ENCODE measurements around the gene RAPGEF2.

Gene RAPGEF2

DNA sequence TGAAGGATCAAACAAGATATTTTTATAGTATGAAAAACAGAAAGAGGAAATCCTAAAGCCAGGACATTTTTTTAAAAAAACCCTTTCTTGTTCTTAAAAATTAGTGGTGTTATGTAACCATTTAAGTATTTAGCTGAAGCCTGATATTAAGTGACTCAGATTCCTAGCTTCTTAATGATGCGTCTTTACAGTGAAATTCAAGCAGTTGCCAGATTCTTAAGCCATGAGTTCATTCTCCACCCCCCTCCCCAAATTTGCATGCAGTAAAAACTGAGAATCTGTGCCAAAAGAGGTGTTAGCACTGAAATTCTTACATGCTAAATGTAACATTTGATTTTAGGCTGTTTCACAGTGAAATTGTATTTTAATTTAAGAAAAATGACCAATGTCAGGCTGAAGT lies 180.8 kb downstream of the RAPGEF2 start:
- Mint-ChIP-seq H3K9me3 (ENCODE audit: low read depth) (no peaks in the 10 kb centered on the region), H3K4me3 (no peak overlapping the region), H3K27ac (no peak overlapping the region), H3K36me3 (peaks cover 7% of the 10 kb centered on the region), H3K4me1 (ENCODE audit: low read depth) (no peaks in the 10 kb centered on the region), H3K27me3 (no peaks in the 10 kb centered on the region)

GRCh38 chr4:159284113-159284512 lies 181.2 kb downstream of the RAPGEF2 start:
- H3K36me3 Mint-ChIP-seq: peaks cover 8% of the 10 kb centered on the region
- H3K27ac Mint-ChIP-seq: no peak overlapping the region
- no peaks in the 10 kb centered on the region for H3K9me3 Mint-ChIP-seq (ENCODE audit: low read depth)
- H3K27me3 Mint-ChIP-seq: no peaks in the 10 kb centered on the region
- H3K4me3 Mint-ChIP-seq: no peak overlapping the region
- no peaks in the 10 kb centered on the region for H3K4me1 Mint-ChIP-seq (ENCODE audit: low read depth)

GRCh38 chr4:159284733-159285132 lies 181.9 kb downstream of the RAPGEF2 start:
- Mint-ChIP-seq H3K36me3 (peaks cover 8% of the 10 kb centered on the region), H3K27ac (no peak overlapping the region)

GRCh38 chr4:159287767-159288166 lies 184.9 kb downstream of the RAPGEF2 start:
- Mint-ChIP-seq H3K36me3 (peaks cover 10% of the 10 kb centered on the region), H3K27me3 (no peaks in the 10 kb centered on the region), H3K4me1 (ENCODE audit: low read depth) (no peaks in the 10 kb centered on the region), H3K27ac (no peak overlapping the region), H3K9me3 (ENCODE audit: low read depth) (no peaks in the 10 kb centered on the region), H3K4me3 (no peak overlapping the region)

More at GRCh38 chr4:159284733-159285132, 181.9 kb downstream of the RAPGEF2 start:
- Mint-ChIP-seq H3K9me3 (ENCODE audit: low read depth) (no peaks in the 10 kb centered on the region), H3K4me3 (no peak overlapping the region), H3K27me3 (no peaks in the 10 kb centered on the region), H3K4me1 (ENCODE audit: low read depth) (no peaks in the 10 kb centered on the region)

DNA sequence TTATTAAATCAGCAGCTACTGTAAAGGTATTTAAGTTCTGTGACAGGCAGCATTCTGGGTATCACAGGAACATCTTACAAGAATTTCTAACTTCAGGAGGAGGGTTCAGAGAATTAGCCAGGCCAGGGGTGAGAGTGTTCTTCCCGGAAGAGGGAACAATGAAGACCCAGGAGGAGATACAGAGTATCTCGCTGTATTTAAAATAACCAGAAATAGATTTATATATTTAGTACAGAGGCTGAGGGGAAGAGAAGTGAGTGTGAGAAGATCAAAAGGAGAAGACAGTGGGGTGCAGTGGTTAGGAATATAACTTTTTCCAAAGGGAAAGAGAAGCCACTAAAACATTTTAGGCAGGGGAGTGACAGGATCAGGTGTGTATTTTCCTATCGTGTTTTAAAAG lies 186.8 kb downstream of the RAPGEF2 start:
- H3K27me3 Mint-ChIP-seq: no peaks in the 10 kb centered on the region
- no peak overlapping the region for H3K27ac Mint-ChIP-seq

DNA sequence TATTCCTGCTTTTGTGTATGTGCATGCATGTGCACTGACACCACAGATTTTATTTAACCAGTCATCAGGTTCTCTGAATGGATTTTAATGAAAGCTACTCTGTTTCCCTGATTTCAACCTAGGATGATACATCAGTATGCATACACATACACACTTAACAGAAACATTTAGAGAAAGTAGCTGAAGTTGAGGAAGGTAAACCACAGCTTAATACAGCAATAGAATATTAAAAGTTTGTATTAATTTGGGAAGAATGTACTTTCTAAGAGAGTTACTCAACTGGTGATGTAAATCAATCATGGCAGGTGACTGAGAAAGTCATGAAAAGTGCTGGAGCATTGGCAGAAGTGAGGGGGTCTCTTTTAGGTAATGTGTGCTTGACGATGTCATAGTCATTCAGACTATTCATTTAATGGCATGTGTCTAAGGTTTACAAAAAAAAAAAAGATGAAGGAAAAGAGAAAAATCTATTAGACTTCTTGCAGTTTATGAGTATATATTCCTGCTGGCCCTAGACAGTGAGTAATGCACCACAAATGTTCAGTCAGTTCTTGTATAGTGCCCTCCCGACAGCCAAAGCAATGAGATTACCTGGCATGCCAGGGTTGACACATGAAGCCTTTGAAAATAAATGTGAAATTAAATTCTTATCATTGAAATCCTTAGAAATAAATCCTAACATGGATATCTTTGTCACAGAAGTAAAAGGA lies 187.6 kb downstream of the RAPGEF2 start:
- no peaks in the 10 kb centered on the region for H3K4me1 Mint-ChIP-seq (ENCODE audit: low read depth)
- no peaks in the 10 kb centered on the region for H3K9me3 Mint-ChIP-seq (ENCODE audit: low read depth)
- H3K27me3 Mint-ChIP-seq: no peaks in the 10 kb centered on the region

More for the DNA sequence above, 186.8 kb downstream of the RAPGEF2 start:
- H3K9me3 Mint-ChIP-seq (ENCODE audit: low read depth): no peaks in the 10 kb centered on the region
- no peak overlapping the region for H3K4me3 Mint-ChIP-seq
- H3K4me1 Mint-ChIP-seq (ENCODE audit: low read depth): no peaks in the 10 kb centered on the region
- peaks cover 10% of the 10 kb centered on the region for H3K36me3 Mint-ChIP-seq

GRCh38 chr4:159291176-159291575 lies 188.3 kb downstream of the RAPGEF2 start:
- no peaks in the 10 kb centered on the region for H3K27me3 Mint-ChIP-seq
- peaks cover 10% of the 10 kb centered on the region for H3K36me3 Mint-ChIP-seq
- no peaks in the 10 kb centered on the region for H3K4me1 Mint-ChIP-seq (ENCODE audit: low read depth)
- no peaks in the 10 kb centered on the region for H3K9me3 Mint-ChIP-seq (ENCODE audit: low read depth)
- H3K27ac Mint-ChIP-seq: no peak overlapping the region
- no peak overlapping the region for H3K4me3 Mint-ChIP-seq

More for the DNA sequence above, 187.6 kb downstream of the RAPGEF2 start:
- Mint-ChIP-seq H3K27ac (no peak overlapping the region), H3K4me3 (no peak overlapping the region), H3K36me3 (peaks cover 10% of the 10 kb centered on the region)

DNA sequence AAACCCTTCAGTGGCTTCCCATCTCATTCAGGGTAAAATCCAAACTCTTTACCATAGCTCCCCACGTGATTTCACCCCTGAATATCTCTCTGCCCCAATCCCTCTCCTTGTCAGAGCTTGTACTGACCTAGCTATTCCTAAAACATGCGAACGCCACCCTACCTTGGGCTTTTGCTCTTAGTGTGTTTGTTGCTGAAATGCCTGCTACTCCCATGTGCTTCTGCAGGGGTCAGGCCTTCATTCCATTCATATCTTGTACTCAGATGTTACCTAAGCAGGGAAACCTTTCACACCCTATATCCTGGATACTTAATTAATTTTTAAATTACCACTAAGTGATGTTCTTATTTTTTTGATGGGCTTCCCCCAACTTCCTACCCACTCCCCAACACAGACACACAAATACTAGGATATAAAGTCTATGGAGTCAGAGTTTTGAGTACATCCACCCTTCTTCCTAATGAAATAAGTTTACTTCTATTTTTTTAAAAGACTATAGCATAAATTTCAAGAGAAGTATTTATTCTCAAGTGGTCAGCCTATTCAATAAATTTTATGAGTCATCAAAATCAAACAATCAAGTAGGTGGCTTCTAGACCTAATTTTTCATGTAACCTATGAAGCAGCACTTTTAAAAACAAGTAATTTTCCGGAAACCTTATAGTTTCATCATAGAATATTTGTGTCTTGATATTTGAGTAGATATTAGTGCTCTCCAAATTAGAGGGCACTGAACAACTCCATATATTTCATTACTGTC lies 189.4 kb downstream of the RAPGEF2 start:
- no peaks in the 10 kb centered on the region for H3K27me3 Mint-ChIP-seq
- H3K4me1 Mint-ChIP-seq (ENCODE audit: low read depth): peaks cover 3% of the 10 kb centered on the region
- no peaks in the 10 kb centered on the region for H3K9me3 Mint-ChIP-seq (ENCODE audit: low read depth)
- no peak overlapping the region for H3K4me3 Mint-ChIP-seq
- H3K27ac Mint-ChIP-seq: no peak overlapping the region
- H3K36me3 Mint-ChIP-seq: peaks cover 11% of the 10 kb centered on the region

DNA sequence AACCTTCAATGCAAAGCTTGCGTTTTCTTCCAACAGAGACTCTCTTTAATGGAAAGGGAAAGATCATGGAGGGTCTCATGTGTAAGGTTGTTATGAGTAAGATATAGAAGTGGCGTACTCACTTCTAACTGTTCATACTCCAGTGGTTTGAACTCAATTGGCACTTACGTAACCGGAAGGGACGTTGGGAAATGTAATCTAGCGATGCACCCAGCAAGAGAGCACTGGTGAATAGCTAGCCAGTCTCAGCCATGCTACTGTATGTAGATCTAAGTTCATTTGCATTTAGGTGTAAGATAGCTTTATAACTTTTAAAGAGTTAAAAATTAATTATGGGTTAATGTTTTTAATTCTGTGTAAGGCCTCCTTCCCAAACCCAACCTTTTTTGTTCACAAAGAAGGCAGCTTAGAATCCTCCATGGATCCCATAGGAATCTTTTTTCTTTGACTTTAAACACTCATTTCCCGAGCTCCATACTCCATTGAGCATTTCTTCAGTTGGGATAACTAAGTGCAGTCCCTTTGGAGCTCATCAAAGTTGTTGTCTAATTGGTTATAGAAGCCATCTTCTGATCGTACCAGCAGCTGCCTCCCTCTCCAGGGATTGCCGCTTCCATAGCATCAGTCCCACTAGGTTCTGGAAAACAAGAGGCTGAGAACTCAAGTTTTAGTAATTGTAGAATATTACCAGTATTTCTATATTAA lies 191.1 kb downstream of the RAPGEF2 start:
- Mint-ChIP-seq H3K4me3 (no peak overlapping the region), H3K27ac (no peak overlapping the region), H3K9me3 (ENCODE audit: low read depth) (no peaks in the 10 kb centered on the region), H3K36me3 (peaks cover 7% of the 10 kb centered on the region), H3K4me1 (ENCODE audit: low read depth) (peaks cover 3% of the 10 kb centered on the region), H3K27me3 (no peaks in the 10 kb centered on the region)

- Mint-ChIP-seq H3K36me3 (peaks cover 7% of the 10 kb centered on the region), H3K9me3 (ENCODE audit: low read depth) (no peaks in the 10 kb centered on the region), H3K4me1 (ENCODE audit: low read depth) (peaks cover 3% of the 10 kb centered on the region), H3K27ac (no peak overlapping the region), H3K27me3 (no peaks in the 10 kb centered on the region), H3K4me3 (no peak overlapping the region)
These were observed 193.2 kb downstream of the RAPGEF2 start for GRCh38 chr4:159296061-159296460.

GRCh38 chr4:159297091-159297490 lies 194.2 kb downstream of the RAPGEF2 start:
- Mint-ChIP-seq H3K4me1 (ENCODE audit: low read depth) (peaks cover 3% of the 10 kb centered on the region), H3K36me3 (peaks cover 5% of the 10 kb centered on the region), H3K27me3 (no peaks in the 10 kb centered on the region), H3K27ac (no peak overlapping the region), H3K9me3 (ENCODE audit: low read depth) (no peaks in the 10 kb centered on the region), H3K4me3 (no peak overlapping the region)

DNA sequence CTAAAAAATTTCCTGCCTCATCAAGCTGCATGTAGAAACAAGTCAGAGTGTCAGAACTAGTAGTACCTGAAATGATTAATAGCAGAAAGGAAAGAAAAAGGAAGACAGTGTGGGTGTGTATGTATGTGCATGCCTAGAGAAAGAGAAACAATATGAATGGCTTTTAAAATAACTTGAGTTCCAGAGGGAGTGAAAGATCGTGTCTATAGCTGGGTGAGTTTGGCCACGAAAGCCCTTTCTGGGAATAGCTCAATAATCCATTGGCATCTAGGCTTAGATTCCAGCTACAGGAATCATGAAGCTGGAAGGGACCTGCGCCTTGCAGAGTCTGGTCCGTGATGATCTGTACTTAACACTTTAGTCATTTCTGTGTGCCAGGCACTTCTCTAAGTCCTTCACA lies 195.6 kb downstream of the RAPGEF2 start:
- H3K4me1 Mint-ChIP-seq (ENCODE audit: low read depth): peaks cover 3% of the 10 kb centered on the region
- peaks cover 2% of the 10 kb centered on the region for H3K36me3 Mint-ChIP-seq
- no peaks in the 10 kb centered on the region for H3K9me3 Mint-ChIP-seq (ENCODE audit: low read depth)
- H3K27me3 Mint-ChIP-seq: no peaks in the 10 kb centered on the region
- no peak overlapping the region for H3K4me3 Mint-ChIP-seq
- no peak overlapping the region for H3K27ac Mint-ChIP-seq

DNA sequence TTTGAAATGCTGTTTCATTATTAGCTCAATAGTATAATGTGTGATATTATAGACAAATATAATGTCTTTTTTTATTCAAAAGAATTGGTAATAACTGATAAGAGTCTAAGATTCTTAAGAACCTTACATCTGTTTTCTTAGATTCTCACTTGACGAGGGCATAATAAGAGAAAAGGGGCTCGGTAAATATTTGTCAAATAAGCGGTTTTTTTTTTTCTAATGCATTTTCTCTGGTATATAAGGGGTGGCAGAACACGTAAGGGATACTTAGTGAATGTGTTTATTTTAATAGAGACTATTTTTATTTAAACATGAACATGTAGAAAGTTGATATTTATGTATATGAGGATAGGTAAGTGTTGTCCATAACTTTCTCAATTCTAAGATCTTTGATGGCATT lies 200.6 kb downstream of the RAPGEF2 start:
- H3K4me3 Mint-ChIP-seq: no peak overlapping the region
- H3K27ac Mint-ChIP-seq: no peak overlapping the region
- H3K9me3 Mint-ChIP-seq (ENCODE audit: low read depth): peaks cover 4% of the 10 kb centered on the region
- peaks cover 12% of the 10 kb centered on the region for H3K36me3 Mint-ChIP-seq
- H3K4me1 Mint-ChIP-seq (ENCODE audit: low read depth): no peaks in the 10 kb centered on the region
- no peaks in the 10 kb centered on the region for H3K27me3 Mint-ChIP-seq

- Mint-ChIP-seq H3K4me3 (no peak overlapping the region), H3K4me1 (ENCODE audit: low read depth) (no peaks in the 10 kb centered on the region), H3K9me3 (ENCODE audit: low read depth) (peaks cover 4% of the 10 kb centered on the region), H3K27ac (no peak overlapping the region), H3K36me3 (peaks cover 12% of the 10 kb centered on the region), H3K27me3 (no peaks in the 10 kb centered on the region)
These were observed 202.2 kb downstream of the RAPGEF2 start for GRCh38 chr4:159305129-159305528.

GRCh38 chr4:159307929-159308328 lies 205.1 kb downstream of the RAPGEF2 start:
- no peaks in the 10 kb centered on the region for H3K4me1 Mint-ChIP-seq (ENCODE audit: low read depth)
- no peak overlapping the region for H3K27ac Mint-ChIP-seq
- no peaks in the 10 kb centered on the region for H3K27me3 Mint-ChIP-seq
- peaks cover 12% of the 10 kb centered on the region for H3K36me3 Mint-ChIP-seq
- no peak overlapping the region for H3K4me3 Mint-ChIP-seq
- H3K9me3 Mint-ChIP-seq (ENCODE audit: low read depth): peaks cover 4% of the 10 kb centered on the region
